Pancreas (tissue), 10 donors: ENCODE data around the gene DLG1. TPM values are rescaled to one million over a fixed set of nuclear protein-coding genes. Genes with fewer than 3 reads are reported as not detected.

ENCODE experiments used
- ATAC-seq, 4 donors: fragments of 200-7000 bp; cut with Tn5 transposase; one replicate each; pipeline versions ENCODE4 v1.8.0 to v1.9.1; 2020; ENCODE audit warnings: mild to moderate bottlenecking in 4 of 4, moderate library complexity in 4 of 4
- DNase-seq, 6 donors: peaks; one replicate each; pipeline ENCODE4 v3.0.0-alpha.2; 2020
- FAIRE-seq: peaks from 2 replicates; lab custom pipeline; 2012; peaks lifted over from hg19 to GRCh38; lab: Jason Lieb, UNC
- H3K27ac ChIP-seq, 4 donors: fragments of 200-600 bp; sonication (generic); 1 replicate in 3 of 4; 2 replicates in 1 of 4; pipeline versions ENCODE4 v1.5.0 to v1.8.0; 2020
- H3K27me3 ChIP-seq, 4 donors: fragments of 200-600 bp; one replicate each; pipeline ENCODE4 v1.8.0; 2021
- H3K36me3 ChIP-seq, 3 donors: fragments of 200-600 bp; sonication (generic) in 1 of 3; one replicate each; pipeline versions ENCODE4 v1.5.0 to v1.8.0; 2020 to 2021
- H3K4me1 ChIP-seq, 3 donors: fragments of 200-600 bp; one replicate each; pipeline ENCODE4 v1.8.0; 2021
- H3K4me3 ChIP-seq, 4 donors: fragments of 200-600 bp; sonication (generic) in 2 of 4; one replicate each; pipeline versions ENCODE4 v1.5.0 to v1.8.0; 2020 to 2021
- H3K9me3 ChIP-seq, 4 donors: fragments of 200-600 bp; one replicate each; pipeline ENCODE4 v1.8.0; 2021
- CTCF ChIP-seq, 4 donors: fragments of 200-600 bp; sonication (generic) in 3 of 4; IDR thresholded peaks; one replicate each; pipeline versions ENCODE4 v1.5.0 to v1.8.0; 2021; ENCODE audit warnings: antibody characterized with exemption in 4 of 4
- WGBS, 2 donors: extraction: QIAGEN DNeasy Blood & Tissue Kit; methylation state at CpG; one replicate each; pipeline ENCODE4 v1.1.7; 2013; 5-methylcytosine and 5-hydroxymethylcytosine counted together
- intact Hi-C, 3 donors: fragments of 100-400 bp; cut with DNase I; formaldehyde crosslinking; loops; one replicate each; pipeline versions ENCODE4 v1.11.1 to v1.14.2; 2022
- polyA plus RNA-seq, 2 donors: library from polyadenylated mRNA; stranded (reverse); fragments of 200-250 nt; gene quantifications; one replicate each; pipeline ENCODE4 v1.2.3, GENCODE V29; 2013
- total RNA-seq, 6 donors: library from RNA; stranded (reverse); fragmentation: NEBNext Ultra II Directional in 4 of 6; extraction: Animal tissue kit (Norgen Biotek cat#: 25700) in 4 of 6; gene quantifications; one replicate each; pipeline versions ENCODE4 v1.2.1 to v1.2.4, GENCODE V29; 2021 to 2023
- donor health status: healthy with polysubstance abuse.
- donor health status: DM: no; HTN: no; CAD: no; lungs with moderate emphysema.
- donor health status: DM: no; HTN: no; CAD: no.
- donor health status: control.
- donor health status: control.
- donor health status: Bipolar disorder and iron deficiency.
- donor health status: DM: yes; HTN: yes; CAD: no.
- donor health status: DM: no; HTN: no; CAD: no.
- donor health status: DM: no; HTN: no; CAD: no.
- donor health status: DM: yes; HTN: yes; CAD: no.

Gene DLG1
- total and polyA plus RNA-seq, 8 donors: 15.9 to 47.9 (median 28.6) TPM

- Histone ChIP-seq H3K27ac (no peak overlapping the region), H3K4me3 (no peak overlapping the region), H3K9me3 (no peaks in the 10 kb centered on the region), H3K36me3 (no peaks in the 10 kb centered on the region), H3K4me1 (no peaks in the 10 kb centered on the region), H3K27me3 (no peaks in the 10 kb centered on the region)
- FAIRE-seq: no peak
- no peak for DNase-seq
- WGBS, 2 donors: 49 to 53% methylated on average over 3 of the region's 3 CpGs
- no peak for ATAC-seq
- TF ChIP-seq CTCF (IDR thresholded peaks at IDR 0.05): no peak
- intact Hi-C loops: loop anchor here in 1 of 3 donors (10.0 kb wide), 1 partner anchor 194 kb away; no protein-coding TSS in a partner anchor
Observed at GRCh38 chr3:197188963-197189362, 109.4 kb downstream of the DLG1 start.

GRCh38 chr3:197186887-197187588 is 111.4 kb downstream of the DLG1 start:
- H3K27ac ChIP-seq: no peak overlapping the region
- FAIRE-seq (peak; percentile 96), ATAC-seq (peak; percentile 70 to 94 (median 88)), DNase-seq (no peak)
- H3K4me1 ChIP-seq: no peaks in the 10 kb centered on the region
- no peaks in the 10 kb centered on the region for H3K27me3 ChIP-seq
- intact Hi-C loops: loop anchor here in 1 of 3 donors (10.0 kb wide), 1 partner anchor 192 kb away; no protein-coding TSS in a partner anchor
- 5 to 17% methylated on average over 1 of the region's 1 CpG for WGBS, 2 donors
- peak; percentile 63 to 78 (median 68) for TF ChIP-seq CTCF (IDR thresholded peaks at IDR 0.05)
- no peak overlapping the region for H3K4me3 ChIP-seq
- no peaks in the 10 kb centered on the region for H3K9me3 ChIP-seq
- H3K36me3 ChIP-seq: no peaks in the 10 kb centered on the region

- FAIRE-seq (no peak), DNase-seq (no peak), ATAC-seq (peak in 2 of 4 donors; percentile 31 to 56)
- no peak overlapping the region for H3K4me3 ChIP-seq
- H3K27ac ChIP-seq: no peak overlapping the region
- no peaks in the 10 kb centered on the region for H3K27me3 ChIP-seq
- 83 to 85% methylated on average over 9 of the region's 9 CpGs for WGBS, 2 donors
- no peaks in the 10 kb centered on the region for H3K4me1 ChIP-seq
- intact Hi-C loops: loop anchor here in 1 of 3 donors (10.0 kb wide), 1 partner anchor 189 kb away; no protein-coding TSS in a partner anchor
- H3K36me3 ChIP-seq: no peaks in the 10 kb centered on the region
- H3K9me3 ChIP-seq: no peaks in the 10 kb centered on the region
- TF ChIP-seq CTCF (IDR thresholded peaks at IDR 0.05): no peak
Observed at GRCh38 chr3:197183582-197183981, 114.8 kb downstream of the DLG1 start.

- Histone ChIP-seq H3K27me3 (no peaks in the 10 kb centered on the region), H3K27ac (no peak overlapping the region), H3K4me1 (no peaks in the 10 kb centered on the region), H3K4me3 (no peak overlapping the region), H3K36me3 (no peaks in the 10 kb centered on the region), H3K9me3 (no peaks in the 10 kb centered on the region)
- no peak for TF ChIP-seq CTCF (IDR thresholded peaks at IDR 0.05)
- WGBS, 2 donors: 76 to 84% methylated on average over 6 of the region's 6 CpGs
- intact Hi-C loops: loop anchor here in 1 of 3 donors (10.0 kb wide), 1 partner anchor 187 kb away; no protein-coding TSS in a partner anchor
- peak in 2 of 4 donors; percentile 39 to 48 for ATAC-seq
- no peak for FAIRE-seq
- DNase-seq: peak in 1 of 6 donors; percentile 17
Observed at GRCh38 chr3:197181741-197182140, 116.7 kb downstream of the DLG1 start.

GRCh38 chr3:197178998-197179397 is 119.4 kb downstream of the DLG1 start:
- no peak for ATAC-seq
- FAIRE-seq: no peak
- TF ChIP-seq CTCF (IDR thresholded peaks at IDR 0.05): no peak

More at GRCh38 chr3:197178998-197179397, 119.4 kb downstream of the DLG1 start:
- H3K27me3 ChIP-seq: no peaks in the 10 kb centered on the region
- H3K36me3 ChIP-seq: no peaks in the 10 kb centered on the region
- peaks cover 0 to 7% (median 0%) of the 10 kb centered on the region in 3 donors for H3K4me1 ChIP-seq
- no peaks in the 10 kb centered on the region for H3K9me3 ChIP-seq
- WGBS, 2 donors: 97 to 99% methylated on average over 5 of the region's 5 CpGs
- H3K4me3 ChIP-seq: no peak overlapping the region
- H3K27ac ChIP-seq: no peak overlapping the region
- no peak for DNase-seq
- intact Hi-C loops: no loop called here
